ENCODE results near the gene OR4E2.
"Not testable (repeated sequence)": the region's sequence is repeated elsewhere in the genome, so short reads cannot be mapped to it uniquely, and the experiment has no call there.

Gene OR4E2

GRCh38 chr14:21626491-21627230 lies 27.0 kb upstream of the OR4E2 start:
- DNase-seq (no peak), ATAC-seq (ENCODE audit: insufficient read depth, low read depth) (no peak)
- Histone ChIP-seq H3K9ac (ENCODE audit: low read depth, low read length) (no peak overlapping the region), H2AFZ (ENCODE audit: low read depth, low read length) (no peak overlapping the region), H3K27ac (ENCODE audit: low read length) (no peak overlapping the region), H3K79me2 (ENCODE audit: insufficient read depth, low read length) (no peaks in the 10 kb centered on the region), H3K27me3 (ENCODE audit: insufficient read depth, low read length, poor library complexity) (peaks cover 9% of the 10 kb centered on the region), H3K36me3 (ENCODE audit: insufficient read depth, low read length) (no peaks in the 10 kb centered on the region), H3K9me3 (ENCODE audit: insufficient read depth, low read length, severe bottlenecking) (no peaks in the 10 kb centered on the region), H3K4me3 (ENCODE audit: low read depth in 1 of 2, low read length in 2 of 2) (no peak overlapping the region), H3K4me2 (ENCODE audit: insufficient read depth, low read length) (no peak overlapping the region), H4K20me1 (ENCODE audit: insufficient read depth, low read length) (no peaks in the 10 kb centered on the region), H3K4me1 (ENCODE audit: insufficient read depth, low read length) (no peaks in the 10 kb centered on the region)
- no peak for TF ChIP-seq EZH2 (IDR thresholded peaks at IDR 0.05; ENCODE audit: borderline replicate concordance, low read depth, low read length, severe bottlenecking)
- TF ChIP-seq CTCF (IDR thresholded peaks at IDR 0.05; ENCODE audit: borderline replicate concordance, extremely low read depth, low read length, poor library complexity, severe bottlenecking) = no peak

- not testable (repeated sequence) for DNase-seq; H3K27me3 ChIP-seq (ENCODE audit: insufficient read depth, low read length, poor library complexity); H3K9me3 ChIP-seq (ENCODE audit: insufficient read depth, low read length, severe bottlenecking); H3K4me1 ChIP-seq (ENCODE audit: insufficient read depth, low read length); H3K4me3 ChIP-seq (ENCODE audit: low read depth in 1 of 2, low read length in 2 of 2); H4K20me1 ChIP-seq (ENCODE audit: insufficient read depth, low read length); ATAC-seq (ENCODE audit: insufficient read depth, low read depth); H3K27ac ChIP-seq (ENCODE audit: low read length); H3K9ac ChIP-seq (ENCODE audit: low read depth, low read length); H3K4me2 ChIP-seq (ENCODE audit: insufficient read depth, low read length); H3K36me3 ChIP-seq (ENCODE audit: insufficient read depth, low read length); H3K79me2 ChIP-seq (ENCODE audit: insufficient read depth, low read length); H2AFZ ChIP-seq (ENCODE audit: low read depth, low read length)
Measured at GRCh38 chr14:21630503-21630902, 23.1 kb upstream of the OR4E2 start.

- H3K27me3 ChIP-seq (ENCODE audit: insufficient read depth, low read length, poor library complexity) = peaks cover 8% of the 10 kb centered on the region
- H3K27ac ChIP-seq (ENCODE audit: low read length) = no peak overlapping the region
- ATAC-seq (ENCODE audit: insufficient read depth, low read depth) (no peak), DNase-seq (no peak)
- H3K36me3 ChIP-seq (ENCODE audit: insufficient read depth, low read length) = no peaks in the 10 kb centered on the region
- no peak overlapping the region for H2AFZ ChIP-seq (ENCODE audit: low read depth, low read length)
- no peaks in the 10 kb centered on the region for H3K4me1 ChIP-seq (ENCODE audit: insufficient read depth, low read length)
- H3K4me3 ChIP-seq (ENCODE audit: low read depth in 1 of 2, low read length in 2 of 2) = no peak overlapping the region
- no peak overlapping the region for H3K4me2 ChIP-seq (ENCODE audit: insufficient read depth, low read length)
- no peak for TF ChIP-seq EZH2 (IDR thresholded peaks at IDR 0.05; ENCODE audit: borderline replicate concordance, low read depth, low read length, severe bottlenecking)
- TF ChIP-seq CTCF (IDR thresholded peaks at IDR 0.05; ENCODE audit: borderline replicate concordance, extremely low read depth, low read length, poor library complexity, severe bottlenecking) = no peak
- no peaks in the 10 kb centered on the region for H4K20me1 ChIP-seq (ENCODE audit: insufficient read depth, low read length)
- no peaks in the 10 kb centered on the region for H3K9me3 ChIP-seq (ENCODE audit: insufficient read depth, low read length, severe bottlenecking)
- H3K9ac ChIP-seq (ENCODE audit: low read depth, low read length) = no peak overlapping the region
- H3K79me2 ChIP-seq (ENCODE audit: insufficient read depth, low read length) = no peaks in the 10 kb centered on the region
Measured at GRCh38 chr14:21631084-21631483, 22.6 kb upstream of the OR4E2 start.

GRCh38 chr14:21634840-21635239 lies 18.8 kb upstream of the OR4E2 start, which contains the start of gene OR10G2:
Gene OR10G2 (minus strand): TSS chr14:21634940. CDS start chr14:21634842, 98 bp downstream.
- Histone ChIP-seq H3K79me2 (ENCODE audit: insufficient read depth, low read length) (no peaks in the 10 kb centered on the region), H3K36me3 (ENCODE audit: insufficient read depth, low read length) (no peaks in the 10 kb centered on the region), H3K27ac (ENCODE audit: low read length) (no peak within 1 kb of the TSS), H3K27me3 (ENCODE audit: insufficient read depth, low read length, poor library complexity) (peaks cover 6% of the 10 kb centered on the region), H3K9me3 (ENCODE audit: insufficient read depth, low read length, severe bottlenecking) (no peaks in the 10 kb centered on the region), H3K9ac (ENCODE audit: low read depth, low read length) (no peak within 1 kb of the TSS), H3K4me3 (ENCODE audit: low read depth in 1 of 2, low read length in 2 of 2) (no peak within 1 kb of the TSS), H3K4me1 (ENCODE audit: insufficient read depth, low read length) (no peaks in the 10 kb centered on the region), H4K20me1 (ENCODE audit: insufficient read depth, low read length) (no peaks in the 10 kb centered on the region), H2AFZ (ENCODE audit: low read depth, low read length) (no peak within 1 kb of the TSS), H3K4me2 (ENCODE audit: insufficient read depth, low read length) (no peak within 1 kb of the TSS)
- TF ChIP-seq EZH2 (IDR thresholded peaks at IDR 0.05; ENCODE audit: borderline replicate concordance, low read depth, low read length, severe bottlenecking) (no peak), CTCF (IDR thresholded peaks at IDR 0.05; ENCODE audit: borderline replicate concordance, extremely low read depth, low read length, poor library complexity, severe bottlenecking) (no peak)
- DNase-seq (no peak), ATAC-seq (ENCODE audit: insufficient read depth, low read depth) (no peak)

Measured in DND-41 (cell line).